ENCODE data around the gene TRIM28. TPM values are rescaled to one million over a fixed set of nuclear protein-coding genes. Genes with fewer than 3 reads are reported as not detected.

Gene TRIM28
- total and polyA plus RNA-seq, 9 of the 15 experiments (the other 6 are each of a cell fraction or from before 2014, with no cell fraction given) = 12.1 to 797 (median 490) TPM

- TF ChIP-seq ZBTB2 (IDR thresholded peaks at IDR 0.05) (peak; percentile 99), POLR3G (IDR thresholded peaks at IDR 0.05; ENCODE audit: extremely low read depth, insufficient read length, insufficient replicate concordance) (no peak), GTF2A2 (tag; IDR thresholded peaks at IDR 0.05) (no peak), CREB5 (CRISPR knock-in tag; IDR thresholded peaks at IDR 0.05) (no peak), ZNF584 (CRISPR knock-in tag; IDR thresholded peaks at IDR 0.05; ENCODE audit: low read depth) (no peak), ZNF121 (CRISPR knock-in tag; conservative IDR thresholded peaks at IDR 0.05) (no peak), ZNF239 (CRISPR knock-in tag; IDR thresholded peaks at IDR 0.05) (no peak), CGGBP1 (CRISPR knock-in tag; IDR thresholded peaks at IDR 0.05) (no peak), ZNF830 (CRISPR knock-in tag; IDR thresholded peaks at IDR 0.05) (peak; percentile 70; the same call in 1 of the 2 replicates), KAT7 (CRISPR knock-in tag; IDR thresholded peaks at IDR 0.05; ENCODE audit: borderline replicate concordance) (0 out of 2 replicates have a peak, but pooled peaks have one; percentile 61), NCOA4 (IDR thresholded peaks at IDR 0.05; ENCODE audit: partially characterized antibody) (no peak), RBM34 (IDR thresholded peaks at IDR 0.05; ENCODE audit: borderline replicate concordance, insufficient read depth, low read length) (no peak), SMARCA4 (IDR thresholded peaks at IDR 0.05) (no peak), TSHZ1 (CRISPR knock-in tag; IDR thresholded peaks at IDR 0.05) (no peak), PHF20 (IDR thresholded peaks at IDR 0.05; ENCODE audit: partially characterized antibody) (peak; percentile 95), ZC3H8 (IDR thresholded peaks at IDR 0.05) (no peak), MYC (IDR thresholded peaks at IDR 0.05; ENCODE audit: low read depth, low read length) (peak; percentile 81), MYC (CRISPR knock-in tag; IDR thresholded peaks at IDR 0.05; ENCODE audit: borderline replicate concordance, low read depth) (peak; percentile 71; the same call in 1 of the 2 replicates), COPS2 (conservative IDR thresholded peaks at IDR 0.05) (no peak)
- TF ChIP-seq, protein P1, sequence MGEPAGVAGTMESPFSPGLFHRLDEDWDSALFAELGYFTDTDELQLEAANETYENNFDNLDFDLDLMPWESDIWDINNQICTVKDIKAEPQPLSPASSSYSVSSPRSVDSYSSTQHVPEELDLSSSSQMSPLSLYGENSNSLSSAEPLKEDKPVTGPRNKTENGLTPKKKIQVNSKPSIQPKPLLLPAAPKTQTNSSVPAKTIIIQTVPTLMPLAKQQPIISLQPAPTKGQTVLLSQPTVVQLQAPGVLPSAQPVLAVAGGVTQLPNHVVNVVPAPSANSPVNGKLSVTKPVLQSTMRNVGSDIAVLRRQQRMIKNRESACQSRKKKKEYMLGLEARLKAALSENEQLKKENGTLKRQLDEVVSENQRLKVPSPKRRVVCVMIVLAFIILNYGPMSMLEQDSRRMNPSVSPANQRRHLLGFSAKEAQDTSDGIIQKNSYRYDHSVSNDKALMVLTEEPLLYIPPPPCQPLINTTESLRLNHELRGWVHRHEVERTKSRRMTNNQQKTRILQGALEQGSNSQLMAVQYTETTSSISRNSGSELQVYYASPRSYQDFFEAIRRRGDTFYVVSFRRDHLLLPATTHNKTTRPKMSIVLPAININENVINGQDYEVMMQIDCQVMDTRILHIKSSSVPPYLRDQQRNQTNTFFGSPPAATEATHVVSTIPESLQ (CRISPR knock-in tag; IDR thresholded peaks at IDR 0.05) = no peak
These were observed 10.9 kb downstream of the TRIM28 start, which contains the start of gene CHMP2A (continued) for GRCh38 chr19:58554494-58555368.

Data from K562 (cell line).